ENCODE data around the gene FARS2.

- no peak for TF ChIP-seq CTCF (optimal IDR thresholded peaks at IDR 0.05 in 1 of 3, IDR thresholded peaks at IDR 0.05 in 1 of 3, conservative IDR thresholded peaks at IDR 0.05 in 1 of 3; ENCODE audit: extremely low read depth in 1 of 3, insufficient read depth in 2 of 3, low read length in 3 of 3)
- no peak for TF ChIP-seq EZH2 (IDR thresholded peaks at IDR 0.05; ENCODE audit: low read length)
These were observed 263.9 kb downstream of the FARS2 start for GRCh38 chr6:5525209-5525608.
